Tibial nerve (tissue), 4 donors: ENCODE results near the gene C6orf120. TPM values are rescaled to one million over a fixed set of nuclear protein-coding genes. Genes with fewer than 3 reads are reported as not detected.

Experiments
- DNase-seq, 2 donors: peaks; one replicate each; pipeline ENCODE4 v3.0.0-alpha.2; 2019; ENCODE audit warnings: low spot score in 2 of 2
- H3K27ac ChIP-seq, 4 donors: fragments of 200-600 bp; sonication (generic) in 3 of 4; one replicate each; pipeline ENCODE4 v1.5.1; 2017 to 2019; ENCODE audit warnings: mild to moderate bottlenecking in 1 of 4
- H3K27me3 ChIP-seq, 2 donors: fragments of 200-600 bp; sonication (generic) in 1 of 2; one replicate each; pipeline versions ENCODE4 v1.5.1 to v1.6.0; 2017 to 2019
- H3K36me3 ChIP-seq, 3 donors: fragments of 200-600 bp; sonication (generic); one replicate each; pipeline ENCODE4 v1.5.1; 2018 to 2019
- H3K4me1 ChIP-seq, 4 donors: fragments of 200-600 bp; sonication (generic) in 3 of 4; one replicate each; pipeline ENCODE4 v1.5.1; 2017 to 2019
- H3K4me3 ChIP-seq, 4 donors: fragments of 200-600 bp; sonication (generic) in 3 of 4; one replicate each; pipeline ENCODE4 v1.5.1; 2017 to 2019; ENCODE audit warnings: mild to moderate bottlenecking in 1 of 4, moderate library complexity in 1 of 4
- H3K9me3 ChIP-seq, 4 donors: fragments of 200-600 bp; sonication (generic) in 3 of 4; one replicate each; pipeline ENCODE4 v1.5.1; 2017 to 2019
- EP300 ChIP-seq, 2 donors: sonication (generic); formaldehyde crosslinking; IDR thresholded peaks; one replicate each; pipeline ENCODE4 v1.6.1; 2017; ENCODE audit warnings: antibody characterized with exemption in 2 of 2, mild to moderate bottlenecking in 1 of 2
- POLR2A ChIP-seq, 2 donors: fragments of 450-650 bp; IDR thresholded peaks; one replicate each; pipeline ENCODE4 v1.6.1; 2017; ENCODE audit warnings: antibody characterized with exemption in 2 of 2, mild to moderate bottlenecking in 2 of 2, moderate library complexity in 2 of 2
- WGBS, 2 donors: methylation state at CpG; one replicate each; pipeline ENCODE4 v1.1.5; 2018; 5-methylcytosine and 5-hydroxymethylcytosine counted together
- total RNA-seq, 4 donors: library from RNA; depleted of rRNA; stranded (reverse); fragments of >200 nt; gene quantifications; one replicate each; pipeline ENCODE4 v1.1.0, GENCODE V29; 2016
- TF ChIP-seq, protein P1 (sequence below), 5 experiments: fragments of 200-600 bp in 3 of 5; fragments of 450-650 bp in 2 of 5; sonication (generic) in 3 of 5; IDR thresholded peaks; one replicate each; pipeline ENCODE4 v1.5.1; 2016 to 2019; ENCODE audit warnings: antibody characterized with exemption in 5 of 5, mild to moderate bottlenecking in 3 of 5, moderate library complexity in 2 of 5

The C6orf120 gene
- total RNA-seq, 4 donors from 2014 or later = 42.0 to 47.5 (median 45.0) TPM

DNA sequence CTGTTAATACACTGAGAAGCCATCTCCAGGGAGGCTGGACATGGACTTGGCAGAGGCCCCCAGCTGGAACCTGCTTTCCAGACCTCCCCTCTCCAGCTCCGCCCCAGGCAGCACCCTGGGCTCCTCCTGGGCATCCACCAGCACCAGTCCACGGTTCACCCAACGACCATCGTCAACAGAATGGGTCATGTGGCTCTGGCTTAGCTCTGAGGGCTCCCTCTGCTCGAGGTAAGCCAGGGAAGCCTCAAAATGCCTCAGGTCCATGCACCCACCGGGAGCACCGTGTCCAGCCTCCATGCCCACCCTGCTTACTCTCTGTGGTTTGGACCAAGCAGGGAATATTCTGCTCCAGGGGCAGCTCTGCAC, 40.6 kb upstream of the C6orf120 start:
- no peak overlapping the region for H3K27ac ChIP-seq
- no peaks in the 10 kb centered on the region for H3K4me1 ChIP-seq
- WGBS, 2 donors = 96 to 98% methylated on average over 5 to 7 of the region's 7 CpGs
- no peaks in the 10 kb centered on the region for H3K9me3 ChIP-seq
- H3K27me3 ChIP-seq = no peaks in the 10 kb centered on the region
- peaks cover 0 to 86% (median 2%) of the 10 kb centered on the region in 3 donors for H3K36me3 ChIP-seq
- no peak overlapping the region for H3K4me3 ChIP-seq
- no peak for DNase-seq
- TF ChIP-seq POLR2A (IDR thresholded peaks at IDR 0.05) (no peak), EP300 (IDR thresholded peaks at IDR 0.05) (no peak)
- TF ChIP-seq, protein P1, sequence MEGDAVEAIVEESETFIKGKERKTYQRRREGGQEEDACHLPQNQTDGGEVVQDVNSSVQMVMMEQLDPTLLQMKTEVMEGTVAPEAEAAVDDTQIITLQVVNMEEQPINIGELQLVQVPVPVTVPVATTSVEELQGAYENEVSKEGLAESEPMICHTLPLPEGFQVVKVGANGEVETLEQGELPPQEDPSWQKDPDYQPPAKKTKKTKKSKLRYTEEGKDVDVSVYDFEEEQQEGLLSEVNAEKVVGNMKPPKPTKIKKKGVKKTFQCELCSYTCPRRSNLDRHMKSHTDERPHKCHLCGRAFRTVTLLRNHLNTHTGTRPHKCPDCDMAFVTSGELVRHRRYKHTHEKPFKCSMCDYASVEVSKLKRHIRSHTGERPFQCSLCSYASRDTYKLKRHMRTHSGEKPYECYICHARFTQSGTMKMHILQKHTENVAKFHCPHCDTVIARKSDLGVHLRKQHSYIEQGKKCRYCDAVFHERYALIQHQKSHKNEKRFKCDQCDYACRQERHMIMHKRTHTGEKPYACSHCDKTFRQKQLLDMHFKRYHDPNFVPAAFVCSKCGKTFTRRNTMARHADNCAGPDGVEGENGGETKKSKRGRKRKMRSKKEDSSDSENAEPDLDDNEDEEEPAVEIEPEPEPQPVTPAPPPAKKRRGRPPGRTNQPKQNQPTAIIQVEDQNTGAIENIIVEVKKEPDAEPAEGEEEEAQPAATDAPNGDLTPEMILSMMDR (IDR thresholded peaks at IDR 0.05) = no peak

DNA sequence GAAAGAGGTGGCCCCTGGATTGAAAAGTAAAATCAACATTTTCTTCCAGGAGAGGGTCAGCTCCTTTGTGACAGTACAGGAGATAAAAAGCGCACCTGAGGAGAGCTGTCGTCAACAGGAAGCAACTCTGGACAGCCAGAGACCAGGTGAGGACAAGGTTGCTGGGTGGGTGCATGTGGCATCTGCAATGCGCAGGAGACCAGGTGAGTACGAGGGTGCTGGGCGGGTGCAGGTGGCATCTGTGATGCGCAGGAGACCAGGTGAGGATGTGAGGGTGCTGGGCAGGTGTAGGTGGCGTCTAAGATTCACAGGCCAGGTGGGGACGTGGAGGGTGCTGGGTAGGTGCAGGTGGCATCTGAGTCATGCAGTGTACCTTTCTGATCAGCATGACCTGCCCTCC, 38.5 kb upstream of the C6orf120 start:
- TF ChIP-seq, protein P1 (IDR thresholded peaks at IDR 0.05) = no peak
- no peak for TF ChIP-seq EP300 (IDR thresholded peaks at IDR 0.05)
- DNase-seq = no peak
- 91 to 94% methylated on average over 8 of the region's 8 CpGs for WGBS, 2 donors
- Histone ChIP-seq H3K4me3 (no peak overlapping the region), H3K27me3 (no peaks in the 10 kb centered on the region), H3K27ac (no peak overlapping the region), H3K4me1 (no peaks in the 10 kb centered on the region), H3K36me3 (peaks cover 0 to 86% (median 6%) of the 10 kb centered on the region in 3 donors), H3K9me3 (no peaks in the 10 kb centered on the region)

DNA sequence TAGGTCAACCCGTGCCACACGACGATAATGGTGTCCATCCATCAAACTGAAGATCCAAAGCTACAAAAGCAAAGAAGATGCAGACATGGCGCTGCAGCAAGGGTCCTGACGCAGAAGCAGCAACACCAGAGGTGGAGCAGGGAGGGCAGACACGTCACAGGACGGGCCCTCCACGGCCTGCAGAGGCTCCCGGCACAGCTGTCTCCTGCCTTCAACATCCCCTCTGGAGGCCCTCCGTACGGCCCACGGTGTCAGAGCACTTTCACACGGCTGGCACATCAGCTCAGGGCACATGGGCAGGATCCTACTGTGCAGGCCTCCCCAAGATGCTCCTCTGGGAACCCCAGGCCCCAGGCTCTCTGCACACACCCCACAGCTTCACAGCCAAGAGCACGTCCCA, 37.7 kb upstream of the C6orf120 start:
- Histone ChIP-seq H3K4me1 (peaks cover 0 to under 1% (median 0%) of the 10 kb centered on the region in 4 donors), H3K27ac (no peak overlapping the region), H3K36me3 (peaks cover 0 to 84% (median 6%) of the 10 kb centered on the region in 3 donors), H3K4me3 (no peak overlapping the region), H3K27me3 (no peaks in the 10 kb centered on the region), H3K9me3 (no peaks in the 10 kb centered on the region)
- DNase-seq = no peak
- no peak for TF ChIP-seq POLR2A (IDR thresholded peaks at IDR 0.05)
- TF ChIP-seq, protein P1 (IDR thresholded peaks at IDR 0.05) = no peak
- TF ChIP-seq EP300 (IDR thresholded peaks at IDR 0.05) = no peak
- 92 to 94% methylated on average over 14 of the region's 14 CpGs for WGBS, 2 donors

DNA sequence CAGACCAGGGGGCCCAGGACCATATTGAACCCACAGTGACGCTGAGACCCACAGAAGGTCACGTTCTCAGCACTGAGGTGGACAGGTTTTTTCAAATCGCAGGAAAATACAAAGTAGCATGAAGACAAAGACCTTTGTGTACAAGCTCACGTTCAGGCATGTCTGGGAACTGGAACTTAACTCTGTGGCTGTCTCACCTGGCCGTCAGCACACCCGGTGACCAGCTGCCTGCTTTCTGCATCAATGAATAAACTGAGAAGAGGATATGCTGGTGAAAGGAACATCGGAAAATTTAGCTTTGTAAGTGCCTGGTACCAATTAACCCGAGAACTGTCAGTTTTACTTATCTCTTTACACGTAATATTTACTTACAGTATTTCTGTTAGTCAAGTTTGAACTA, 36.6 kb upstream of the C6orf120 start:
- Histone ChIP-seq H3K36me3 (peaks cover 0 to 76% (median 4%) of the 10 kb centered on the region in 3 donors), H3K4me1 (peaks cover 0 to 5% (median 0%) of the 10 kb centered on the region in 4 donors), H3K4me3 (no peak overlapping the region), H3K27ac (no peak overlapping the region), H3K9me3 (no peaks in the 10 kb centered on the region), H3K27me3 (no peaks in the 10 kb centered on the region)
- 74 to 76% methylated on average over 9 of the region's 9 CpGs for WGBS, 2 donors
- DNase-seq = no peak
- TF ChIP-seq POLR2A (IDR thresholded peaks at IDR 0.05) = no peak
- no peak for TF ChIP-seq EP300 (IDR thresholded peaks at IDR 0.05)
- TF ChIP-seq, protein P1 (IDR thresholded peaks at IDR 0.05) = no peak

DNA sequence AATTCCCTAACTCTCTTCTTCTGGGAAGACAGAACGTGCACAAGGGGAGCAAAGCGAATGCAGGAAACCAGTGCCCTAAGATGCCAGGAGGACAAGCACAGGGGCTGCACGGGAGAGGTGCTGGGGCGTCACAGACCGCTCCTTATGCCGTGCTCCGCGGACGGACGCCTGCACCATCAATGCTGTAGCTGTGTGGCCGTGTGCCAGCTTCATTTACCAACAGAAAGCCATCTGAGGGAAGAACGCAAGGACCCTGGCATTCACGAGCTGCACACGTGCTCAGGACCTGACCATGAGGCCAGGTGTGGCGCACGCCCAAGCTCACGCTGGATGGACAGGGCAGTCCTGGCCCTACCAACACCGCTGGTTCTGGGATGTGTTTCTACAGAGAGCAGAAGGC, 35.5 kb upstream of the C6orf120 start:
- Histone ChIP-seq H3K4me3 (no peak overlapping the region), H3K27ac (no peak overlapping the region), H3K36me3 (peaks cover 0 to 75% (median 4%) of the 10 kb centered on the region in 3 donors), H3K4me1 (peaks cover 0 to 5% (median 0%) of the 10 kb centered on the region in 4 donors), H3K27me3 (no peaks in the 10 kb centered on the region), H3K9me3 (no peaks in the 10 kb centered on the region)
- 93 to 94% methylated on average over 16 to 18 of the region's 18 CpGs for WGBS, 2 donors
- DNase-seq = no peak
- TF ChIP-seq EP300 (IDR thresholded peaks at IDR 0.05) = no peak
- TF ChIP-seq POLR2A (IDR thresholded peaks at IDR 0.05) = no peak
- TF ChIP-seq, protein P1 (IDR thresholded peaks at IDR 0.05) = no peak
